ENCODE measurements around the gene TUT1.

DNA sequence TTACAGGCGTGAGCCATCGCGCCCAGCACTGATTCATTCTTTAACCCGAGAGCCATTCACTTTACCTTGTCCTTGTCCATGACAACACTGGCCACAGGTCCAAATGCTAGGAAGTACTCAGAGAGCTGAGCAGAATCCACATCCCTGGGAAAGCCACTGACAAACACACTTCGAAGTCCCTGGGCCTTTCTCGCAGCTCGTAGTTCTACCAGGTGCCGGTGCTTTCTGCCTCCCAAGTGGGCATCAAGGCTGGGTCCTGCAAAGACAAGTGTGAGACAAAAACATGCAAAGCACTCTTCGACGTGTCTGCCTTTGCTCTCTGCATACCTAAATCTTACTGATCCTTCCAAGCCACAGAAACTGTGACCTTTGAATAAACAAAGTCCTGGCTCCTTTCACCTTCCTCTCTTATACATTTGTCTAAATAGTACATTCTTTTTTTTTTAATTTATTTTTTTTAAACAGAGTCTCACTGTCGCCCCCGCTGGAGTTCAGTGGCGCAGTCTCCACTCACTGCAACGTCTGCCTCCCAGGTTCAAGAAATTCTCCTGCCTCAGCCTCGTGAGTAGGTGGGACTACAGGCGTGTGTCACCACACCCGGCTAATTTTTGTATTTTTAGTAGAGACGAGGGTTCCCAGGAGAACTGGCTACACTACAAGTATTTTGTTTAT, 2.2 kb downstream of the TUT1 start:
- no peak for TF ChIP-seq CTCF (IDR thresholded peaks at IDR 0.05)
- TF ChIP-seq POLR2A (IDR thresholded peaks at IDR 0.05), result no peak
- no peak for TF ChIP-seq POLR2AphosphoS5 (IDR thresholded peaks at IDR 0.05)

Data from prostate gland (tissue), 2 donors.